CD4-positive, CD25-positive, alpha-beta regulatory T cell (primary cell): ENCODE measurements around the gene CACNA2D3. TPM values are rescaled to one million over a fixed set of nuclear protein-coding genes. Genes with fewer than 3 reads are reported as not detected.

Experiments
- ATAC-seq, 2 donors: fragments of 150-1000 bp; cut with Tn5 transposase; one replicate each; pipeline ENCODE4 v1.10.0; 2021; ENCODE audit warnings: low read depth in 2 of 2, moderate number of reproducible peaks in 2 of 2, moderate library complexity in 1 of 2
- DNase-seq, 3 donors: peaks; one replicate each; pipeline versions ENCODE4 v3.0.0 to v3.0.0-alpha.2; 2012 to 2022; ENCODE audit warnings: mixed read lengths in 1 of 3
- H3K27ac ChIP-seq: one replicate; pipeline ENCODE4 v1.7.0; 2013; ENCODE audit warnings: mild to moderate bottlenecking, low read length; ENCODE audit not compliant: insufficient read depth, poor library complexity, severe bottlenecking
- H3K27me3 ChIP-seq: one replicate; pipeline ENCODE4 v1.7.0; 2013; ENCODE audit warnings: low read length; ENCODE audit not compliant: control insufficient read depth, insufficient read depth
- H3K36me3 ChIP-seq: one replicate; pipeline ENCODE4 v1.7.0; 2013; ENCODE audit warnings: mild to moderate bottlenecking, low read length, moderate library complexity; ENCODE audit not compliant: control insufficient read depth, insufficient read depth
- H3K4me1 ChIP-seq: 2 replicates; pipeline ENCODE4 v1.7.0; 2013; ENCODE audit warnings: mild to moderate bottlenecking, low read length; ENCODE audit not compliant: insufficient read depth, control insufficient read depth, poor library complexity, severe bottlenecking
- H3K4me3 ChIP-seq: one replicate; pipeline ENCODE4 v1.7.0; 2013; ENCODE audit warnings: low read depth, mild to moderate bottlenecking, low read length, moderate library complexity
- H3K9me3 ChIP-seq, 2 experiments: 1 replicate in 1 of 2; 2 replicates in 1 of 2; pipeline ENCODE4 v1.7.0; 2013; ENCODE audit warnings: low read length in 2 of 2, mild to moderate bottlenecking in 1 of 2, moderate library complexity in 1 of 2; ENCODE audit not compliant: control insufficient read depth in 2 of 2
- H3K27ac Mint-ChIP-seq, 3 donors: one replicate each; pipeline ENCODE4 v1.8.0; 2020 to 2022; ENCODE audit warnings: mild to moderate bottlenecking in 3 of 3, mixed read lengths in 3 of 3, moderate library complexity in 2 of 3
- H3K27me3 Mint-ChIP-seq: one replicate; pipeline ENCODE4 v1.8.0; 2022; ENCODE audit warnings: mild to moderate bottlenecking, mixed read lengths
- H3K36me3 Mint-ChIP-seq: one replicate; pipeline ENCODE4 v1.8.0; 2020; ENCODE audit warnings: mixed read lengths
- H3K4me1 Mint-ChIP-seq, 4 donors: one replicate each; pipeline ENCODE4 v1.8.0; 2020 to 2022; ENCODE audit warnings: mixed read lengths in 4 of 4, mild to moderate bottlenecking in 1 of 4
- H3K4me3 Mint-ChIP-seq, 4 donors: one replicate each; pipeline ENCODE4 v1.8.0; 2020 to 2022; ENCODE audit warnings: mild to moderate bottlenecking in 4 of 4, mixed read lengths in 4 of 4, moderate library complexity in 3 of 4
- H3K9me3 Mint-ChIP-seq, 7 donors: one replicate each; pipeline ENCODE4 v1.8.0; 2020 to 2022; ENCODE audit warnings: mixed read lengths in 7 of 7, mild to moderate bottlenecking in 3 of 7, moderate library complexity in 2 of 7
- polyA plus RNA-seq, 4 donors: library from polyadenylated mRNA; unstranded; fragments of 300-500 nt; fragmentation: Illumina TruSeq; gene quantifications; one replicate each; pipeline ENCODE4 v1.2.3, GENCODE V29; 2021
- total RNA-seq: library from RNA; stranded (reverse); gene quantifications from one replicate; pipeline ENCODE4 v1.2.3, GENCODE V29; 2022

CACNA2D3 gene
- total and polyA plus RNA-seq, 5 donors from 2014 or later, result not detected

GRCh38 chr3:54791501-54792156 lies 669.3 kb downstream of the CACNA2D3 start:
- DNase-seq (no peak), ATAC-seq (no peak)
- Mint-ChIP-seq H3K4me3 (no peak overlapping the region), H3K9me3 (peaks cover 0 to 9% (median 1%) of the 10 kb centered on the region in 7 donors), H3K27ac (no peak overlapping the region), H3K36me3 (no peaks in the 10 kb centered on the region), H3K27me3 (no peaks in the 10 kb centered on the region), H3K4me1 (no peaks in the 10 kb centered on the region)
- H3K4me3 ChIP-seq, result no peak overlapping the region
- H3K27me3 ChIP-seq, result no peaks in the 10 kb centered on the region
- no peaks in the 10 kb centered on the region for H3K4me1 ChIP-seq
- H3K27ac ChIP-seq, result no peak overlapping the region
- H3K36me3 ChIP-seq, result no peaks in the 10 kb centered on the region
- no peaks in the 10 kb centered on the region for H3K9me3 ChIP-seq

GRCh38 chr3:54792584-54792983 lies 670.2 kb downstream of the CACNA2D3 start:
- Histone ChIP-seq H3K4me3 (no peak overlapping the region), H3K27me3 (no peaks in the 10 kb centered on the region), H3K36me3 (no peaks in the 10 kb centered on the region), H3K4me1 (no peaks in the 10 kb centered on the region), H3K27ac (no peak overlapping the region), H3K9me3 (no peaks in the 10 kb centered on the region)
- Mint-ChIP-seq H3K36me3 (no peaks in the 10 kb centered on the region), H3K4me3 (no peak overlapping the region), H3K9me3 (peaks cover 0 to 9% (median 0%) of the 10 kb centered on the region in 7 donors), H3K4me1 (no peaks in the 10 kb centered on the region), H3K27ac (no peak overlapping the region), H3K27me3 (no peaks in the 10 kb centered on the region)
- DNase-seq (no peak), ATAC-seq (no peak)

GRCh38 chr3:54793171-54793570 lies 670.8 kb downstream of the CACNA2D3 start:
- Mint-ChIP-seq H3K36me3 (no peaks in the 10 kb centered on the region), H3K27ac (no peak overlapping the region), H3K27me3 (no peaks in the 10 kb centered on the region), H3K9me3 (peaks cover 0 to 9% (median 0%) of the 10 kb centered on the region in 7 donors), H3K4me1 (no peaks in the 10 kb centered on the region), H3K4me3 (no peak overlapping the region)
- Histone ChIP-seq H3K4me1 (no peaks in the 10 kb centered on the region), H3K9me3 (no peaks in the 10 kb centered on the region), H3K27me3 (no peaks in the 10 kb centered on the region), H3K36me3 (no peaks in the 10 kb centered on the region), H3K27ac (no peak overlapping the region), H3K4me3 (no peak overlapping the region)
- no peak for ATAC-seq
- DNase-seq, result no peak

GRCh38 chr3:54797111-54797510 lies 674.8 kb downstream of the CACNA2D3 start:
- no peaks in the 10 kb centered on the region for H3K27me3 Mint-ChIP-seq
- H3K9me3 Mint-ChIP-seq, result peaks cover 0 to 9% (median 2%) of the 10 kb centered on the region in 7 donors
- ATAC-seq (no peak), DNase-seq (no peak)
- H3K4me1 ChIP-seq, result no peaks in the 10 kb centered on the region
- no peaks in the 10 kb centered on the region for H3K9me3 ChIP-seq
- no peak overlapping the region for H3K27ac Mint-ChIP-seq
- no peak overlapping the region for H3K27ac ChIP-seq
- no peaks in the 10 kb centered on the region for H3K27me3 ChIP-seq
- no peaks in the 10 kb centered on the region for H3K4me1 Mint-ChIP-seq
- no peak overlapping the region for H3K4me3 ChIP-seq
- H3K36me3 Mint-ChIP-seq, result no peaks in the 10 kb centered on the region
- H3K36me3 ChIP-seq, result no peaks in the 10 kb centered on the region
- H3K4me3 Mint-ChIP-seq, result no peak overlapping the region

- H3K27ac ChIP-seq, result no peak overlapping the region
- Mint-ChIP-seq H3K36me3 (no peaks in the 10 kb centered on the region), H3K4me3 (no peak overlapping the region), H3K4me1 (no peaks in the 10 kb centered on the region), H3K27me3 (no peaks in the 10 kb centered on the region), H3K27ac (no peak overlapping the region), H3K9me3 (peaks cover 0 to 7% (median 0%) of the 10 kb centered on the region in 7 donors)
- ATAC-seq (no peak), DNase-seq (no peak)
- no peaks in the 10 kb centered on the region for H3K27me3 ChIP-seq
- H3K4me1 ChIP-seq, result no peaks in the 10 kb centered on the region
- no peak overlapping the region for H3K4me3 ChIP-seq
- no peaks in the 10 kb centered on the region for H3K9me3 ChIP-seq
- H3K36me3 ChIP-seq, result no peaks in the 10 kb centered on the region
These were observed 678.1 kb downstream of the CACNA2D3 start for GRCh38 chr3:54800478-54800877.

GRCh38 chr3:54801977-54802376 lies 679.6 kb downstream of the CACNA2D3 start:
- Mint-ChIP-seq H3K4me1 (no peaks in the 10 kb centered on the region), H3K4me3 (no peak overlapping the region), H3K9me3 (peaks cover 0 to 9% (median 0%) of the 10 kb centered on the region in 7 donors), H3K27ac (no peak overlapping the region), H3K27me3 (no peaks in the 10 kb centered on the region), H3K36me3 (no peaks in the 10 kb centered on the region)
- no peak overlapping the region for H3K4me3 ChIP-seq
- no peaks in the 10 kb centered on the region for H3K27me3 ChIP-seq
- DNase-seq (no peak), ATAC-seq (no peak)
- H3K4me1 ChIP-seq, result no peaks in the 10 kb centered on the region
- H3K36me3 ChIP-seq, result no peaks in the 10 kb centered on the region
- no peaks in the 10 kb centered on the region for H3K9me3 ChIP-seq
- H3K27ac ChIP-seq, result no peak overlapping the region

- no peaks in the 10 kb centered on the region for H3K4me1 Mint-ChIP-seq
These were observed 688.0 kb downstream of the CACNA2D3 start for GRCh38 chr3:54810401-54810800.

GRCh38 chr3:54814224-54814623 lies 691.9 kb downstream of the CACNA2D3 start:
- Mint-ChIP-seq H3K27ac (no peak overlapping the region), H3K9me3 (peaks cover 0 to 9% (median 2%) of the 10 kb centered on the region in 7 donors), H3K36me3 (no peaks in the 10 kb centered on the region), H3K4me3 (peak overlapping the region in 1 of 4 donors; percentile 87), H3K27me3 (no peaks in the 10 kb centered on the region), H3K4me1 (no peaks in the 10 kb centered on the region)
- Histone ChIP-seq H3K9me3 (no peaks in the 10 kb centered on the region), H3K27me3 (no peaks in the 10 kb centered on the region), H3K27ac (no peak overlapping the region), H3K36me3 (no peaks in the 10 kb centered on the region), H3K4me3 (no peak overlapping the region), H3K4me1 (no peaks in the 10 kb centered on the region)
- DNase-seq (no peak), ATAC-seq (no peak)

More at GRCh38 chr3:54810401-54810800, 688.0 kb downstream of the CACNA2D3 start:
- H3K27me3 Mint-ChIP-seq, result no peaks in the 10 kb centered on the region
- Histone ChIP-seq H3K36me3 (no peaks in the 10 kb centered on the region), H3K27me3 (no peaks in the 10 kb centered on the region), H3K27ac (no peak overlapping the region), H3K9me3 (no peaks in the 10 kb centered on the region), H3K4me1 (no peaks in the 10 kb centered on the region), H3K4me3 (no peak overlapping the region)
- DNase-seq (no peak), ATAC-seq (no peak)
- no peak overlapping the region for H3K4me3 Mint-ChIP-seq
- no peak overlapping the region for H3K27ac Mint-ChIP-seq
- H3K9me3 Mint-ChIP-seq, result peaks cover 0 to 13% (median 3%) of the 10 kb centered on the region in 7 donors
- H3K36me3 Mint-ChIP-seq, result no peaks in the 10 kb centered on the region
